Ovary (tissue), 9 donors: Measurements from ENCODE around the gene ARAF. TPM values are rescaled to one million over a fixed set of nuclear protein-coding genes. Genes with fewer than 3 reads are reported as not detected.

Source experiments
- DNase-seq, 5 donors: peaks; one replicate each; pipeline ENCODE4 v3.0.0-alpha.2; 2019 to 2020
- H3K27ac ChIP-seq, 2 donors: fragments of 200-600 bp; one replicate each; pipeline versions ENCODE4 v1.5.1 to v1.8.0; 2019 to 2022
- H3K27me3 ChIP-seq: fragments of 200-600 bp; one replicate; pipeline ENCODE4 v1.8.0; 2022
- H3K36me3 ChIP-seq: fragments of 200-600 bp; sonication (generic); one replicate; pipeline ENCODE4 v1.5.1; 2019
- H3K4me1 ChIP-seq: one replicate; pipeline ENCODE4 v1.8.1; 2013; ENCODE audit warnings: mild to moderate bottlenecking, moderate library complexity; ENCODE audit not compliant: insufficient read depth
- H3K4me3 ChIP-seq: fragments of 200-600 bp; sonication (generic); one replicate; pipeline ENCODE4 v1.5.1; 2017
- H3K9me3 ChIP-seq, 2 donors: fragments of 200-600 bp in 1 of 2; sonication (generic) in 1 of 2; one replicate each; pipeline versions ENCODE4 v1.5.1 to v1.8.1; 2013 to 2019; ENCODE audit warnings: mild to moderate bottlenecking in 1 of 2, moderate library complexity in 1 of 2
- EP300 ChIP-seq: sonication (generic); formaldehyde crosslinking; IDR thresholded peaks from one replicate; pipeline ENCODE4 v1.6.1; 2017; ENCODE audit warnings: antibody characterized with exemption
- POLR2A ChIP-seq: fragments of 450-650 bp; IDR thresholded peaks from one replicate; pipeline ENCODE4 v1.6.1; 2017; ENCODE audit warnings: antibody characterized with exemption, mild to moderate bottlenecking, moderate library complexity
- WGBS, 3 donors: extraction: QIAGEN DNeasy Blood & Tissue Kit in 1 of 3; methylation state at CpG; one replicate each; pipeline versions ENCODE4 v1.1.5 to v1.1.7; 2013 to 2017; 5-methylcytosine and 5-hydroxymethylcytosine counted together
- intact Hi-C, 4 donors: fragments of 100-400 bp; cut with DNase I; formaldehyde crosslinking; loops; one replicate each; pipeline versions ENCODE4 v1.11.0 to v1.15.1; 2022 to 2023
- polyA plus RNA-seq, 2 donors: library from polyadenylated mRNA; stranded (reverse); fragments of 200-250 nt in 1 of 2; fragments of 350-450 nt in 1 of 2; fragmentation: Illumina TruSeq in 1 of 2; extraction: RNeasy Lipid Tissue Mini Kit (QIAGEN cat#74804) in 1 of 2; gene quantifications; one replicate each; pipeline ENCODE4 v1.2.3, GENCODE V29; 2013 to 2014
- total RNA-seq, 7 donors: library from RNA; depleted of rRNA in 2 of 7; stranded (reverse); fragments of >200 nt in 2 of 7; fragmentation: NEBNext Ultra II Directional in 3 of 7; extraction: Animal tissue kit (Norgen Biotek cat#: 25700) in 3 of 7; gene quantifications; one replicate each; pipeline versions ENCODE4 v1.1.0 to v1.2.4, GENCODE V29; 2016 to 2023
- TF ChIP-seq, protein P1 (sequence below), 3 donors: fragments of 450-650 bp in 2 of 3; fragments of 200-600 bp in 1 of 3; IDR thresholded peaks; one replicate each; pipeline versions ENCODE4 v1.5.1 to v1.8.0; 2016 to 2022; ENCODE audit warnings: antibody characterized with exemption in 3 of 3, mild to moderate bottlenecking in 1 of 3
- donor health status: DM: no; HTN: no; CAD: no; lungs with moderate emphysema.
- donor health status: DM: no; HTN: no; CAD: no.
- donor health status: Bipolar disorder and iron deficiency.
- donor health status: DM: yes; HTN: yes; CAD: no.
- donor health status: DM: no; HTN: no; CAD: no.
- donor health status: DM: yes; HTN: yes; CAD: no.

ARAF gene
- total and polyA plus RNA-seq, 9 donors = 24.9 to 76.9 (median 61.0) TPM

DNA sequence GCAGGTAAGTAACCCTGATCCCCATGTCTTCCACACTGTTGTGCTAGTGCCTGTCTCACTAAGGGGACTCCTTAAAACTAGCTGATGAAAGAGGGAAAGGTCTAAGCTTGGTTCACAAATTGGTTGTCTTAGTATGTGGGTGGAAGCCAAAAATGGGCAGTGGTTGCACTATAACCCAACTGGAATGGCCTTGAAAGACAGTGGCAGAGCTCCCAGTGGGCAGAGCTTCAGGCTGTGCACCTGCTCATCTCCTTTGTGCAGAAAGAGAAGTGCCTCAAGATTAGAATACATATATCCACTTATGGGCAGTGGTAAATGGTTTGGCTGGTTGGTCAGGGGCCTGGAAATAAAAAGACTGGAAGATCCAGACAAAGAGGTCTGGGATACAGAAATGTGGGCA, 51.4 kb downstream of the ARAF start:
- Histone ChIP-seq H3K36me3 (no peaks in the 10 kb centered on the region), H3K4me1 (no peaks in the 10 kb centered on the region), H3K4me3 (no peak overlapping the region), H3K27me3 (no peaks in the 10 kb centered on the region), H3K9me3 (no peaks in the 10 kb centered on the region), H3K27ac (no peak overlapping the region)
- intact Hi-C loops = no loop called here
- TF ChIP-seq EP300 = no peak
- no peak for TF ChIP-seq POLR2A
- TF ChIP-seq, protein P1, sequence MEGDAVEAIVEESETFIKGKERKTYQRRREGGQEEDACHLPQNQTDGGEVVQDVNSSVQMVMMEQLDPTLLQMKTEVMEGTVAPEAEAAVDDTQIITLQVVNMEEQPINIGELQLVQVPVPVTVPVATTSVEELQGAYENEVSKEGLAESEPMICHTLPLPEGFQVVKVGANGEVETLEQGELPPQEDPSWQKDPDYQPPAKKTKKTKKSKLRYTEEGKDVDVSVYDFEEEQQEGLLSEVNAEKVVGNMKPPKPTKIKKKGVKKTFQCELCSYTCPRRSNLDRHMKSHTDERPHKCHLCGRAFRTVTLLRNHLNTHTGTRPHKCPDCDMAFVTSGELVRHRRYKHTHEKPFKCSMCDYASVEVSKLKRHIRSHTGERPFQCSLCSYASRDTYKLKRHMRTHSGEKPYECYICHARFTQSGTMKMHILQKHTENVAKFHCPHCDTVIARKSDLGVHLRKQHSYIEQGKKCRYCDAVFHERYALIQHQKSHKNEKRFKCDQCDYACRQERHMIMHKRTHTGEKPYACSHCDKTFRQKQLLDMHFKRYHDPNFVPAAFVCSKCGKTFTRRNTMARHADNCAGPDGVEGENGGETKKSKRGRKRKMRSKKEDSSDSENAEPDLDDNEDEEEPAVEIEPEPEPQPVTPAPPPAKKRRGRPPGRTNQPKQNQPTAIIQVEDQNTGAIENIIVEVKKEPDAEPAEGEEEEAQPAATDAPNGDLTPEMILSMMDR (IDR thresholded peaks at IDR 0.05) = no peak
- no peak for DNase-seq

DNA sequence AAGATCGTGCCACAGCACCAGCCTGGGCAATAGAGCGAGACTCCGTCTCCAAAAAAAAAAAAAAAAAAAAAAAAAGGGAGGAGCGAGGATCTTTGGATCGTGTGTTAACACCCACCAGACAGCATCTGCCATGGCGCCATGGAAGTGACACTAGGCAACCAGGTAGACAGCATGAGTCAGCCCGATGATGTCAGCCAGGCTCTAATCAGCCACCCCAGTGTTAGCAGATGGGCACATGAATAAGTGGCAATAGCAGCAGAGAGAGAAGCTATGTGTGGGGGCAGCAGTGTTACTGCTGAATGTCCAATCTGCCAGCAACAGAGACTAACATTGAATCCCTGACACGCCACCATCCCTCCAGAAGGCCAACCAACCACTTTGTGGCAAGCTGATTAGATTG, 52.1 kb downstream of the ARAF start:
- intact Hi-C loops = no loop called here
- no peak overlapping the region for H3K4me3 ChIP-seq
- H3K4me1 ChIP-seq = no peaks in the 10 kb centered on the region
- H3K9me3 ChIP-seq = no peaks in the 10 kb centered on the region
- H3K27ac ChIP-seq = no peak overlapping the region
- no peaks in the 10 kb centered on the region for H3K36me3 ChIP-seq
- H3K27me3 ChIP-seq = no peaks in the 10 kb centered on the region
- 82 to 88% (median 85%) methylated on average over 8 of the region's 8 CpGs for WGBS, 3 donors
- no peak for DNase-seq
- TF ChIP-seq EP300 (no peak), POLR2A (no peak)
- TF ChIP-seq, protein P1 (IDR thresholded peaks at IDR 0.05) = no peak

DNA sequence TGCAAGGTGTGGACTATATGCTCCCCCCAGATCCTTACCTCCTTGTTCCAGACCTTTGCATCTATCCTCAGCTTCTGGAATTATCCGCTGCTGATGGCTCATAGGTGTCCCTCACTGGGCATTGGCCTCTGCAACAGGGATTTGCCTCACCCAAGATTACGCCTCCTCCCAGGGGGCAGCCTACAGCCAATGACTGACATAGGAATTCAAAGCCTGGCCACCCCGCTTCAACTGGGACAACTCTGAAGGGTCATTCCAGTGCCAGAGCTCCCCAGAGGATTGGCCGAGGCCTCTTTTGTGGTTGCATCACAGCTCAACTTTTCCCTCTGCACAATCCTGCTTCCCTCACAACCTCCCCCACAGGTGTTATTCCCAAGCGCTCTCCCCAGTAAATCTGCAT, 53.6 kb downstream of the ARAF start:
- Histone ChIP-seq H3K36me3 (no peaks in the 10 kb centered on the region), H3K27me3 (no peaks in the 10 kb centered on the region), H3K4me1 (no peaks in the 10 kb centered on the region), H3K27ac (no peak overlapping the region), H3K9me3 (no peaks in the 10 kb centered on the region), H3K4me3 (no peak overlapping the region)
- WGBS, 3 donors = 70 to 87% (median 75%) methylated on average over 5 of the region's 5 CpGs
- TF ChIP-seq EP300 (no peak), POLR2A (no peak)
- TF ChIP-seq, protein P1 (IDR thresholded peaks at IDR 0.05) = no peak
- intact Hi-C loops = no loop called here
- DNase-seq = no peak

DNA sequence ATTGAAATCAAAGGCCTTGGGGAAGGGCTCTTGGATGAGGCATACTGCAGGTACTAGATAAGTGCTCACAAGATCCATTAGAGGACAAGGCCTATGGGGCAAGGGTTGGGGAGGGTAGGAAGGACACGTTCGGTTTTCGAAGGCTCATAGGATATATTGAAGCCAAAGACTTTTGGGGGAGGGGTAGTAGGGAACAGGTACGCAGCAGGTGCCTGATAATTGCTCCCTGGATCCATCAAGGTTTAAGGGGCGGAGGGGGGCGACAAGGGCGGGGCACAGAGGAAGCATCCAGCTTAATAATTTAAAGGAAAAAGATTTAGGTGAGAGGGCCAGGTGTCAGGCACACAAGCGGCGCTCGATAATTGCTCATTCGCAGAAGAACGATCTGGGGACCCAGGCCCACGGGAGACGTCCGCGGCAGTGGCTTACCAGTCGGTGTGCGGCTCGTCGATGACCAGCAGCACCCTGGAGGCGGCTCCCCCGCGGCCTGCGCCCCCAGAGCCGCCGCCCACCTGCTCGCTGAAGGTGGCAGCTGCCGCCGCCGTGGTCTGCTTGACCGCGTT, 58.0 kb downstream of the ARAF start:
- intact Hi-C loops = no loop called here
- no peaks in the 10 kb centered on the region for H3K4me1 ChIP-seq
- no peak for DNase-seq
- H3K4me3 ChIP-seq = no peak overlapping the region
- H3K9me3 ChIP-seq = no peaks in the 10 kb centered on the region
- no peaks in the 10 kb centered on the region for H3K27me3 ChIP-seq
- H3K27ac ChIP-seq = no peak overlapping the region
- no peaks in the 10 kb centered on the region for H3K36me3 ChIP-seq
- WGBS, 3 donors = 50 to 51% (median 51%) methylated on average over 28 to 32 of the region's 32 CpGs
- TF ChIP-seq, protein P1 (IDR thresholded peaks at IDR 0.05) = no peak
